Measurements from ENCODE around the gene LAMB2.

DNA sequence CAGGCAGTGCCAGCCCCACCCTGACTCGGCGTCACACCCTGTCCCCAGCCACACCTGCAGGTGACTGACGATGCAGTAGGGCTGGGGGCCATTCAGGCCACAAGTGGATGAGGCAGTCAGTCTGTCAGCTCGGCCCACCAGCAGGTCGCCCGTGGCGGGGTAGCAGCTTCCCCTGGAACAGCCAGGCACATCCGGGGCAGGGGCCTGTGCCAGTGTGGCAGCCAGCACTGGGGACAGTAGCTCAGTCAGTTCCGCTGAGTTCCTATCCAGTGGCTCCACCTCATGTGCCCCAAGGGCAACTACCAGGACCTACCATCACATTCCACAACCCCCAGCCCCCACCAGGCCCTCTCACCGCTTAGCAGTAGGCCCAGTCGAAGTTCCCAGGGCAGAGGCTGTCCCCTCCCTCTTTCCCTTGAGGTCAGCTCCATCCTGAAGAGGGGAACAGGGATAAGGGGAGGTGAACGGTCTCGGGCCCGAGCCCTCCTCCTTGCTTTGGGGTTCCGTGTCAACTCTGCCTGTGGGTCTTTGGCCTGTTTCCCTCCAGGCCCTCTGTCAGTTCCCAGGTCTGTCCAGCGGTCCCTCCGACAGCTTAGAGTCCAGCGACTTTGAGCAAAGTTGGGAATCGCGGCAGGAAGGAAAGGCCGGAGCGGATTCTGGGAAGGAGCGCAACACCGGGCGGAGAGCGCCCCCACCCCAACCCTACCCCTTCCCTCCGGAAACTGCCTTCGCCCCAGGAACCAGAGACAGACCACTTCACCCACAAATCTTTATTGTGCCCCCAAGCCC, at the start of gene LAMB2:
- TF ChIP-seq, protein P1, sequence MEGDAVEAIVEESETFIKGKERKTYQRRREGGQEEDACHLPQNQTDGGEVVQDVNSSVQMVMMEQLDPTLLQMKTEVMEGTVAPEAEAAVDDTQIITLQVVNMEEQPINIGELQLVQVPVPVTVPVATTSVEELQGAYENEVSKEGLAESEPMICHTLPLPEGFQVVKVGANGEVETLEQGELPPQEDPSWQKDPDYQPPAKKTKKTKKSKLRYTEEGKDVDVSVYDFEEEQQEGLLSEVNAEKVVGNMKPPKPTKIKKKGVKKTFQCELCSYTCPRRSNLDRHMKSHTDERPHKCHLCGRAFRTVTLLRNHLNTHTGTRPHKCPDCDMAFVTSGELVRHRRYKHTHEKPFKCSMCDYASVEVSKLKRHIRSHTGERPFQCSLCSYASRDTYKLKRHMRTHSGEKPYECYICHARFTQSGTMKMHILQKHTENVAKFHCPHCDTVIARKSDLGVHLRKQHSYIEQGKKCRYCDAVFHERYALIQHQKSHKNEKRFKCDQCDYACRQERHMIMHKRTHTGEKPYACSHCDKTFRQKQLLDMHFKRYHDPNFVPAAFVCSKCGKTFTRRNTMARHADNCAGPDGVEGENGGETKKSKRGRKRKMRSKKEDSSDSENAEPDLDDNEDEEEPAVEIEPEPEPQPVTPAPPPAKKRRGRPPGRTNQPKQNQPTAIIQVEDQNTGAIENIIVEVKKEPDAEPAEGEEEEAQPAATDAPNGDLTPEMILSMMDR (IDR thresholded peaks at IDR 0.05): peak in 1 of 6 experiments; percentile 7
- peak in 1 of 2 donors; percentile 59 for TF ChIP-seq POLR2A (IDR thresholded peaks at IDR 0.05)

Data from thyroid gland (tissue), 4 donors.